K562 (cell line): Measurements from ENCODE around the gene ILF2. TPM values are rescaled to one million over a fixed set of nuclear protein-coding genes. Genes with fewer than 3 reads are reported as not detected.

Source experiments
- ATAC-seq: fragments of 200-7000 bp; cut with Tn5 transposase; 3 replicates; pipeline ENCODE4 v1.9.1; 2020; ENCODE audit warnings: moderate library complexity
- BruUV-seq: library from RNA; stranded (reverse); fragments of 400-500 nt; replicated peaks from 2 replicates; lab custom pipeline; 2021; lab: Mats Ljungman, UMichigan
- CTCF ChIA-PET: fragments of 300-600 bp; formaldehyde crosslinking; extraction: SDS; loops from one replicate; lab custom pipeline; 2021; ENCODE audit warnings: low intra/inter-chr PET ratio; lab: Yijun Ruan, JAX
- POLR2A ChIA-PET: fragments of 300-600, 350-650 bp; sonication (Branson Sonifier 250); formaldehyde crosslinking; extraction: SDS; loops from one replicate; lab custom pipeline; 2021; ENCODE audit warnings: antibody characterized with exemption, inconsistent platforms; lab: Yijun Ruan, JAX
- DNase-seq, 4 experiments: peaks; one replicate each; pipeline versions ENCODE4 v3.0.0 to v3.0.0-alpha.2; 2011 to 2018; ENCODE audit warnings: low spot score in 3 of 4, mixed read lengths in 3 of 4; ENCODE audit errors: extremely low read depth in 1 of 4
- FAIRE-seq: peaks from 2 replicates; lab custom pipeline; 2011; peaks lifted over from hg19 to GRCh38; lab: Jason Lieb, UNC
- H2AFZ ChIP-seq: 2 replicates; pipeline ENCODE4 v1.6.0; 2011; ENCODE audit warnings: low read depth, low read length, control low read depth, inconsistent platforms
- H3K27ac ChIP-seq: fragments of 200-600 bp; 3 replicates; pipeline ENCODE4 v1.8.0; 2011; ENCODE audit warnings: low read depth, mild to moderate bottlenecking, control low read depth, inconsistent platforms, low read length, moderate library complexity, mixed read lengths; ENCODE audit errors: extremely low read depth
- H3K27me3 ChIP-seq, 2 experiments: fragments of 300-600 bp in 1 of 2; 2 replicates in 1 of 2; 3 replicates in 1 of 2; pipeline versions ENCODE4 v1.6.0 to v1.8.0; 2011; ENCODE audit warnings: inconsistent platforms in 2 of 2, low read length in 2 of 2, mild to moderate bottlenecking in 1 of 2, mixed read lengths in 1 of 2, moderate library complexity in 1 of 2; ENCODE audit not compliant: control insufficient read depth in 2 of 2, insufficient read depth in 2 of 2
- H3K36me3 ChIP-seq: fragments of 300-600 bp; 3 replicates; pipeline ENCODE4 v1.8.0; 2011; ENCODE audit warnings: mild to moderate bottlenecking, low read length, inconsistent platforms; ENCODE audit not compliant: control insufficient read depth, insufficient read depth
- H3K4me1 ChIP-seq, 2 experiments: fragments of 200-600 bp in 1 of 2; replicated peaks in 1 of 2; 2 replicates in 1 of 2; 3 replicates in 1 of 2; pipeline versions ENCODE4 v1.5.1 to v1.8.0; 2011; ENCODE audit warnings: inconsistent platforms in 2 of 2, low read length in 2 of 2, mild to moderate bottlenecking in 1 of 2, mixed read lengths in 1 of 2, moderate library complexity in 1 of 2; ENCODE audit not compliant: control insufficient read depth in 2 of 2, insufficient read depth in 2 of 2
- H3K4me2 ChIP-seq: 2 replicates; pipeline ENCODE4 v1.6.1; 2011; ENCODE audit warnings: low read length, control low read depth, inconsistent platforms, mixed read lengths; ENCODE audit not compliant: insufficient read depth
- H3K4me3 ChIP-seq: fragments of 200-600 bp; sonication (generic), shearing (Covaris generic); 2 replicates; pipeline ENCODE4 v1.5.1; 2016; ENCODE audit warnings: control low read depth, inconsistent platforms
- H3K79me2 ChIP-seq: fragments of 200-600 bp; 3 replicates; pipeline ENCODE4 v1.8.0; 2011; ENCODE audit warnings: low read length, inconsistent platforms; ENCODE audit not compliant: control insufficient read depth, insufficient read depth
- H3K9ac ChIP-seq, 2 experiments: 2 replicates each; pipeline versions ENCODE4 v1.6.0 to v1.6.1; 2011; ENCODE audit warnings: low read depth in 2 of 2, low read length in 2 of 2, control low read depth in 1 of 2, inconsistent platforms in 1 of 2, mild to moderate bottlenecking in 1 of 2, mixed read lengths in 1 of 2; ENCODE audit not compliant: insufficient read depth in 1 of 2
- H3K9me1 ChIP-seq: one replicate; pipeline ENCODE4 v1.6.0; 2011; ENCODE audit warnings: inconsistent platforms, mild to moderate bottlenecking, low read length, moderate library complexity; ENCODE audit not compliant: control insufficient read depth, insufficient read depth
- H3K9me3 ChIP-seq: replicated peaks from 2 replicates; pipeline ENCODE4 v1.5.1; 2011; ENCODE audit warnings: low read depth, low read length, inconsistent platforms; ENCODE audit not compliant: control insufficient read depth, insufficient read depth
- H4K20me1 ChIP-seq: replicated peaks from 2 replicates; pipeline ENCODE4 v1.6.1; 2011; ENCODE audit warnings: low read length, inconsistent platforms, mixed read lengths; ENCODE audit not compliant: control insufficient read depth, insufficient read depth
- CBX5 ChIP-seq: IDR thresholded peaks from 2 replicates; pipeline ENCODE4 v1.6.1; 2014; ENCODE audit warnings: low read depth, borderline replicate concordance
- FOSL1 ChIP-seq: fragments of 200-800 bp; sonication (Bioruptor generic); conservative IDR thresholded peaks from 2 replicates; pipeline ENCODE4 v1.6.1; 2016; ENCODE audit warnings: missing genetic modification characterization, missing compliant biosample characterization
- FOXP1 ChIP-seq: sonication (generic); formaldehyde crosslinking; IDR thresholded peaks from 2 replicates; pipeline ENCODE4 v1.8.0; 2022; ENCODE audit warnings: mild to moderate bottlenecking, missing genetic modification reagents
- IFI16 ChIP-seq: fragments of 250-450 bp; sonication (Bioruptor Pico); IDR thresholded peaks from 2 replicates; pipeline ENCODE4 v2.1.2; 2022; ENCODE audit warnings: mild to moderate bottlenecking, inconsistent platforms
- MAZ ChIP-seq, 2 experiments: fragments of 450-650 bp in 1 of 2; sonication (generic) in 1 of 2; formaldehyde crosslinking; IDR thresholded peaks in 1 of 2; conservative IDR thresholded peaks in 1 of 2; 2 replicates each; pipeline versions ENCODE4 v1.4.0 to v1.5.0; 2020; ENCODE audit warnings: mild to moderate bottlenecking in 1 of 2, missing genetic modification reagents in 1 of 2
- MCM3 ChIP-seq: fragments of 450-650 bp; IDR thresholded peaks from 2 replicates; pipeline ENCODE4 v1.6.1; 2016
- TEAD4 ChIP-seq, 2 experiments: sonication (generic) in 1 of 2; formaldehyde crosslinking in 1 of 2; IDR thresholded peaks; 2 replicates each; pipeline versions ENCODE4 v1.6.1 to v1.8.0; 2012 to 2022; ENCODE audit warnings: borderline replicate concordance in 1 of 2, inconsistent platforms in 1 of 2, low read length in 1 of 2, mild to moderate bottlenecking in 1 of 2, missing genetic modification reagents in 1 of 2
- TFAP4 ChIP-seq: sonication (generic); formaldehyde crosslinking; IDR thresholded peaks from 2 replicates; pipeline ENCODE4 v1.8.0; 2022; ENCODE audit warnings: missing genetic modification reagents, mild to moderate bottlenecking, moderate library complexity, borderline replicate concordance
- ZNF507 ChIP-seq: conservative IDR thresholded peaks from 2 replicates; pipeline ENCODE4 v1.6.1; 2017; ENCODE audit warnings: missing genetic modification characterization, missing compliant biosample characterization
- WGBS: fragments of 100-300 bp; shearing (Covaris generic); methylation state at CpG from one replicate; pipeline ENCODE4 v1.1.6; 2016; ENCODE audit warnings: low coverage, mixed read lengths; ENCODE audit not compliant: insufficient coverage; ENCODE audit errors: missing lambda C conversion rate; 5-methylcytosine and 5-hydroxymethylcytosine counted together
- in situ Hi-C: fragments of 300-500 bp; cut with MboI; formaldehyde crosslinking; loops from 4 replicates; pipeline ENCODE4 v1.15.0; 2018; ENCODE audit warnings: inconsistent platforms, mixed read lengths
- intact Hi-C: fragments of 100-400 bp; cut with micrococcal nuclease; formaldehyde crosslinking; loops from 2 replicates; pipeline ENCODE4 v1.14.2; 2022
- polyA plus RNA-seq, 8 experiments: library from polyadenylated mRNA; depleted of rRNA in 4 of 8; stranded (reverse) in 5 of 8; unstranded in 3 of 8; fragments of >200 nt; fragmentation: Nextera tagmentation in 2 of 8; fragmentation: Illumina TruSeq in 1 of 8; extraction: Ambion mirVana in 2 of 8; extraction: Trizol in 1 of 8; gene quantifications; 2 replicates each; pipeline versions ENCODE4 v1.2.1 to v1.2.3, GENCODE V29; 2011 to 2014; ENCODE audit warnings: inconsistent platforms in 1 of 8, missing spikeins in 1 of 8
- total RNA-seq, 7 experiments: library from RNA; depleted of rRNA in 6 of 7; stranded (reverse); fragments of >200 nt in 6 of 7; fragmentation: Illumina TruSeq in 2 of 7; extraction: Trizol in 2 of 7; gene quantifications; 2 replicates each; pipeline versions ENCODE4 v1.2.1 to v1.2.3, GENCODE V29; 2011 to 2021; ENCODE audit warnings: low replicate concordance in 1 of 7
- TF ChIP-seq, protein P1 (sequence below): IDR thresholded peaks from 2 replicates; pipeline ENCODE4 v1.6.1; 2011; ENCODE audit warnings: borderline replicate concordance, low read depth, mild to moderate bottlenecking, moderate library complexity, low read length; ENCODE audit not compliant: insufficient read depth, poor library complexity, severe bottlenecking
- TF ChIP-seq, protein P2 (sequence below): fragments of 250-450 bp; sonication (Bioruptor Pico); IDR thresholded peaks from 2 replicates; pipeline ENCODE4 v1.5.0; 2022; ENCODE audit warnings: mild to moderate bottlenecking

The ILF2 gene
- total and polyA plus RNA-seq, 9 of the 15 experiments (the other 6 are each of a cell fraction or from before 2014, with no cell fraction given), result 282 to 726 (median 474) TPM

GRCh38 chr1:153677718-153678518 lies 7.1 kb upstream of the ILF2 start:
- no peaks in the 10 kb centered on the region for H3K79me2 ChIP-seq
- intact Hi-C loops, result loop anchor here (1.0 to 5.0 kb wide), 2 partner anchors 71 to 94 kb away; no protein-coding TSS in a partner anchor
- WGBS, result 11% methylated on average over 21 of the region's 29 CpGs
- ChIA-PET POLR2A (no interaction called here), CTCF (interaction anchor here (0.9 to 2.2 kb wide), 2 partner anchors 71 to 94 kb away, joined by 9 to 18 read pairs; no protein-coding TSS in a partner anchor)
- peak overlapping the region; percentile 32; the same call in 1 of the 2 replicates for H3K4me2 ChIP-seq
- H3K36me3 ChIP-seq, result no peaks in the 10 kb centered on the region
- no TSS peak for BruUV-seq
- no peaks in the 10 kb centered on the region for H3K9me1 ChIP-seq
- H2AFZ ChIP-seq, result peak overlapping the region; percentile 55
- H4K20me1 ChIP-seq, result no peaks in the 10 kb centered on the region; the same call in 1 of the 2 replicates
- no peak overlapping the region for H3K4me3 ChIP-seq
- H3K9me3 ChIP-seq, result no peaks in the 10 kb centered on the region
- no peak overlapping the region for H3K27ac ChIP-seq
- FAIRE-seq, result peak; percentile 96
- peak; percentile 54 to 72 (median 62) for DNase-seq
- in situ Hi-C loops, result loop anchor here (5.0 kb wide), 1 partner anchor 309 kb away; the partner anchor contains the start of gene RAB13
- peak; percentile 85 for ATAC-seq
- peaks cover 0 to 19% of the 10 kb centered on the region in 2 experiments; a peak in 3 of 5 replicates for H3K4me1 ChIP-seq
- no peak overlapping the region; a peak in 1 of 4 replicates for H3K9ac ChIP-seq
- peaks cover 33 to 45% of the 10 kb centered on the region in 2 experiments; a peak in 4 of 5 replicates for H3K27me3 ChIP-seq
- peak; percentile 67 for TF ChIP-seq TFAP4
- no peak for TF ChIP-seq ZNF507 (tag)
- TF ChIP-seq, protein P1, sequence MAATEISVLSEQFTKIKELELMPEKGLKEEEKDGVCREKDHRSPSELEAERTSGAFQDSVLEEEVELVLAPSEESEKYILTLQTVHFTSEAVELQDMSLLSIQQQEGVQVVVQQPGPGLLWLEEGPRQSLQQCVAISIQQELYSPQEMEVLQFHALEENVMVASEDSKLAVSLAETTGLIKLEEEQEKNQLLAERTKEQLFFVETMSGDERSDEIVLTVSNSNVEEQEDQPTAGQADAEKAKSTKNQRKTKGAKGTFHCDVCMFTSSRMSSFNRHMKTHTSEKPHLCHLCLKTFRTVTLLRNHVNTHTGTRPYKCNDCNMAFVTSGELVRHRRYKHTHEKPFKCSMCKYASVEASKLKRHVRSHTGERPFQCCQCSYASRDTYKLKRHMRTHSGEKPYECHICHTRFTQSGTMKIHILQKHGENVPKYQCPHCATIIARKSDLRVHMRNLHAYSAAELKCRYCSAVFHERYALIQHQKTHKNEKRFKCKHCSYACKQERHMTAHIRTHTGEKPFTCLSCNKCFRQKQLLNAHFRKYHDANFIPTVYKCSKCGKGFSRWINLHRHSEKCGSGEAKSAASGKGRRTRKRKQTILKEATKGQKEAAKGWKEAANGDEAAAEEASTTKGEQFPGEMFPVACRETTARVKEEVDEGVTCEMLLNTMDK, result no peak
- TF ChIP-seq TEAD4 (IDR thresholded peaks at IDR 0.05; ENCODE audit: low read length), result 0 out of 2 replicates have a peak, but pooled peaks have one; percentile 17
- 0 out of 2 replicates have a peak, but pooled peaks have one; percentile 54 for TF ChIP-seq TEAD4 (CRISPR knock-in tag; IDR thresholded peaks at IDR 0.05; ENCODE audit: borderline replicate concordance)
- TF ChIP-seq FOSL1 (tag), result no peak
- peak; percentile 43; the same call in 1 of the 2 replicates for TF ChIP-seq FOXP1 (CRISPR knock-in tag)
- no peak for TF ChIP-seq CBX5
- TF ChIP-seq IFI16 (CRISPR knock-in tag), result no peak
- 0 out of 4 replicates have a peak, but pooled peaks of 1 of the 2 experiments have one; percentile 48 for TF ChIP-seq MAZ (CRISPR knock-in tag; conservative IDR thresholded peaks at IDR 0.05 in 1 of 2, IDR thresholded peaks at IDR 0.05 in 1 of 2)
- TF ChIP-seq, protein P2, sequence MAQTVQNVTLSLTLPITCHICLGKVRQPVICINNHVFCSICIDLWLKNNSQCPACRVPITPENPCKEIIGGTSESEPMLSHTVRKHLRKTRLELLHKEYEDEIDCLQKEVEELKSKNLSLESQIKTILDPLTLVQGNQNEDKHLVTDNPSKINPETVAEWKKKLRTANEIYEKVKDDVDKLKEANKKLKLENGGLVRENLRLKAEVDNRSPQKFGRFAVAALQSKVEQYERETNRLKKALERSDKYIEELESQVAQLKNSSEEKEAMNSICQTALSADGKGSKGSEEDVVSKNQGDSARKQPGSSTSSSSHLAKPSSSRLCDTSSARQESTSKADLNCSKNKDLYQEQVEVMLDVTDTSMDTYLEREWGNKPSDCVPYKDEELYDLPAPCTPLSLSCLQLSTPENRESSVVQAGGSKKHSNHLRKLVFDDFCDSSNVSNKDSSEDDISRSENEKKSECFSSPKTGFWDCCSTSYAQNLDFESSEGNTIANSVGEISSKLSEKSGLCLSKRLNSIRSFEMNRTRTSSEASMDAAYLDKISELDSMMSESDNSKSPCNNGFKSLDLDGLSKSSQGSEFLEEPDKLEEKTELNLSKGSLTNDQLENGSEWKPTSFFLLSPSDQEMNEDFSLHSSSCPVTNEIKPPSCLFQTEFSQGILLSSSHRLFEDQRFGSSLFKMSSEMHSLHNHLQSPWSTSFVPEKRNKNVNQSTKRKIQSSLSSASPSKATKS (CRISPR knock-in tag), result no peak
- TF ChIP-seq MCM3, result no peak
